Panc1 (cell line): ENCODE data around the gene MOB1B. TPM values are rescaled to one million over a fixed set of nuclear protein-coding genes. Genes with fewer than 3 reads are reported as not detected.

ENCODE experiments used
- ATAC-seq: fragments of 200-7000 bp; cut with Tn5 transposase; 2 replicates; pipeline ENCODE4 v1.9.1; 2020; ENCODE audit warnings: mild to moderate bottlenecking, moderate library complexity
- BruUV-seq: library from RNA; stranded (reverse); fragments of 400-500 nt; replicated peaks from 2 replicates; lab custom pipeline; 2021; lab: Mats Ljungman, UMichigan
- CTCF ChIA-PET: fragments of 300-600 bp; sonication (Branson Sonifier 250); formaldehyde crosslinking; loops from one replicate; lab custom pipeline; 2022; ENCODE audit warnings: antibody characterized with exemption; lab: Charles Lee
- POLR2A ChIA-PET: fragments of 300-600 bp; sonication (Branson Sonifier 250); formaldehyde crosslinking; loops from one replicate; lab custom pipeline; 2022; ENCODE audit warnings: antibody characterized with exemption; lab: Charles Lee
- DNase-seq: peaks from one replicate; pipeline ENCODE4 v3.0.0-alpha.2; 2010; ENCODE audit warnings: low read depth, low spot score
- H3K27ac ChIP-seq: 2 replicates; pipeline ENCODE4 v1.5.1; 2011; ENCODE audit warnings: mild to moderate bottlenecking, low read length, inconsistent platforms
- H3K27me3 ChIP-seq: fragments of 200-500 bp; sonication (Bioruptor generic); 2 replicates; pipeline ENCODE4 v1.6.0; 2014; ENCODE audit warnings: low read length, inconsistent platforms; ENCODE audit not compliant: control insufficient read depth, insufficient read depth
- H3K36me3 ChIP-seq: fragments of 200-500 bp; sonication (Bioruptor generic); 2 replicates; pipeline ENCODE4 v1.5.1; 2014; ENCODE audit warnings: inconsistent platforms, mild to moderate bottlenecking, low read length, moderate library complexity; ENCODE audit not compliant: control insufficient read depth, insufficient read depth
- H3K4me1 ChIP-seq: 2 replicates; pipeline ENCODE4 v1.5.1; 2011; ENCODE audit warnings: inconsistent platforms, mild to moderate bottlenecking, low read length, moderate library complexity; ENCODE audit not compliant: control insufficient read depth, insufficient read depth
- H3K4me3 ChIP-seq, 2 experiments: 2 replicates each; pipeline ENCODE4 v1.5.1; 2011 to 2012; ENCODE audit warnings: low read depth in 2 of 2, low read length in 2 of 2, mild to moderate bottlenecking in 2 of 2, inconsistent platforms in 1 of 2, moderate library complexity in 1 of 2
- H3K9me3 ChIP-seq: fragments of 200-500 bp; sonication (Bioruptor generic); 2 replicates; pipeline ENCODE4 v1.5.1; 2014; ENCODE audit warnings: low read depth, mild to moderate bottlenecking, inconsistent platforms, low read length, moderate library complexity; ENCODE audit not compliant: control insufficient read depth, insufficient read depth
- CTCF ChIP-seq: fragments of 450-650 bp; IDR thresholded peaks from 2 replicates; pipeline ENCODE4 v1.5.1; 2017; ENCODE audit warnings: mild to moderate bottlenecking
- POLR2AphosphoS5 ChIP-seq: IDR thresholded peaks from 2 replicates; pipeline ENCODE4 v1.6.1; 2012; ENCODE audit warnings: mild to moderate bottlenecking, low read depth, low read length, moderate library complexity
- REST ChIP-seq, 2 experiments: IDR thresholded peaks; 2 replicates each; pipeline ENCODE4 v1.6.1; 2011 to 2012; ENCODE audit warnings: low read depth in 2 of 2, control low read depth in 1 of 2, low read length in 1 of 2, mild to moderate bottlenecking in 1 of 2, moderate library complexity in 1 of 2; ENCODE audit not compliant: insufficient read depth in 1 of 2
- SIN3A ChIP-seq: IDR thresholded peaks from 2 replicates; pipeline ENCODE4 v1.6.1; 2012; ENCODE audit warnings: low read depth, mild to moderate bottlenecking, low read length, moderate library complexity, borderline replicate concordance; ENCODE audit not compliant: insufficient read depth
- TCF7L2 ChIP-seq: IDR thresholded peaks from 2 replicates; pipeline ENCODE4 v1.6.1; 2011; ENCODE audit warnings: mild to moderate bottlenecking, low read depth, low read length, inconsistent platforms
- in situ Hi-C: cut with HindIII; loops from 2 replicates; pipeline ENCODE4 v1.10.0; 2016; ENCODE audit warnings: low sequenced_read_pairs, low pct_unique_long_range_greater_than_20kb
- intact Hi-C: fragments of 100-400 bp; cut with micrococcal nuclease; formaldehyde crosslinking; loops from one replicate; pipeline ENCODE4 v1.10.0; 2022; ENCODE audit not compliant: unreplicated experiment
- total RNA-seq: library from RNA; stranded (reverse); gene quantifications from one replicate; pipeline ENCODE4 v1.2.1, GENCODE V29; 2021; ENCODE audit not compliant: unreplicated experiment

Gene MOB1B
- total RNA-seq, 1 experiment from 2014 or later, result 20.1 TPM

GRCh38 chr4:70927502-70928137 lies 25.5 kb downstream of the MOB1B start:
- in situ Hi-C loops, result no loop called here

GRCh38 chr4:70930530-70931256 lies 28.5 kb downstream of the MOB1B start:
- TF ChIP-seq POLR2AphosphoS5, result no peak
- TF ChIP-seq SIN3A, result no peak
- no peaks in the 10 kb centered on the region for H3K36me3 ChIP-seq
- intact Hi-C loops (no loop called here), in situ Hi-C loops (no loop called here)
- no peak for ATAC-seq
- H3K4me3 ChIP-seq, result no peak overlapping the region
- ChIA-PET POLR2A (no interaction called here), CTCF (no interaction called here)
- DNase-seq, result no peak
- H3K27me3 ChIP-seq, result no peaks in the 10 kb centered on the region
- no TSS peak for BruUV-seq
- no peak overlapping the region for H3K27ac ChIP-seq
- no peaks in the 10 kb centered on the region; the same call in 1 of the 2 replicates for H3K4me1 ChIP-seq
- no peaks in the 10 kb centered on the region; the same call in 1 of the 2 replicates for H3K9me3 ChIP-seq

More at GRCh38 chr4:70927502-70928137, 25.5 kb downstream of the MOB1B start:
- no peak for TF ChIP-seq POLR2AphosphoS5
- TF ChIP-seq TCF7L2, result no peak
- BruUV-seq, result no TSS peak
- intact Hi-C loops, result no loop called here
- ATAC-seq (no peak), DNase-seq (no peak)
- CTCF ChIA-PET, result no interaction called here
- POLR2A ChIA-PET, result no interaction called here
- H3K9me3 ChIP-seq, result no peaks in the 10 kb centered on the region; the same call in 1 of the 2 replicates
- H3K4me3 ChIP-seq, result no peak overlapping the region
- H3K36me3 ChIP-seq, result no peaks in the 10 kb centered on the region
- no peak overlapping the region for H3K27ac ChIP-seq
- no peaks in the 10 kb centered on the region; the same call in 1 of the 2 replicates for H3K4me1 ChIP-seq
- no peaks in the 10 kb centered on the region for H3K27me3 ChIP-seq

GRCh38 chr4:70931347-70931746 lies 29.2 kb downstream of the MOB1B start:
- ATAC-seq (no peak), DNase-seq (no peak)
- Histone ChIP-seq H3K4me1 (no peaks in the 10 kb centered on the region; the same call in 1 of the 2 replicates), H3K9me3 (no peaks in the 10 kb centered on the region; the same call in 1 of the 2 replicates), H3K36me3 (no peaks in the 10 kb centered on the region), H3K27ac (no peak overlapping the region), H3K27me3 (no peaks in the 10 kb centered on the region), H3K4me3 (no peak overlapping the region)
- no peak for TF ChIP-seq REST (IDR thresholded peaks at IDR 0.05; ENCODE audit: insufficient read depth in 1 of 2, low read depth in 2 of 2, low read length in 1 of 2)
- TF ChIP-seq POLR2AphosphoS5, result no peak
- no peak for TF ChIP-seq TCF7L2
- no peak for TF ChIP-seq CTCF
- no peak for TF ChIP-seq SIN3A
- ChIA-PET POLR2A (no interaction called here), CTCF (no interaction called here)
- intact Hi-C loops (no loop called here), in situ Hi-C loops (no loop called here)
- no TSS peak for BruUV-seq
